ENCODE data around the gene ABHD16B.

DNA sequence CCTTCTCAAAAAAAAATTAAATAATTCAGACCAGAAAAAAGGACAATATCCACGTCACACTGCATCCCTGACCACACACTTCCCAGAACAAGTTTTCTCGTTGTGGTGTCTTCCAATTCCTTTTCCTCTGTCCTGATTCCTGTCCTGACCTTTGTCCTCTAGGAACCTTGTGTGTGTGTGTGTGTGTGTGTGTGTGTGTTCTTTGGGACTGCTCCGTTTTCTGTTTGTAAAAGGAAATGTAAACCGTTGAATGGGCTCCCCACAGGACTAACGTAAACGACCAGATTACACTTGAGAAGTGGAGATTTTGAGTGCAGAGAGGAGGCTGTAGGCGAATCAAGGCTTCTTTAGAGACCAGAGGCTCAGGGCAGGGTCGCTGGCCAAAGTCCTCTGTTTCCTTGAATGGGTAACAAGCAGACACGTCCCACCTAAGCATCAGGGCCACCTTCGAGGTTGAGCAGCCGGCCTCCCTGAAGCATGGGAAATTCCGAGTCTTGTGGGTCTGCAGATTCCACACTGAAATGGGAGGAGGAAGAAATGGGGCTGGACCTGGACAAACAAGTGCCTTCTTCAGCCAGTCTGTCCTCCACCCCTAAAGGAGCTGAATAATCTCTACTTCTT, 37.5 kb upstream of the ABHD16B start:
- TF ChIP-seq POLR2A (IDR thresholded peaks at IDR 0.05; ENCODE audit: low read length) (no peak), GATA1 (IDR thresholded peaks at IDR 0.05; ENCODE audit: low read depth, low read length) (no peak)
